Suprapubic skin (tissue), 4 donors: ENCODE results near the gene SCUBE1. TPM values are rescaled to one million over a fixed set of nuclear protein-coding genes. Genes with fewer than 3 reads are reported as not detected.

Experiments used
- DNase-seq, 2 donors: peaks; one replicate each; pipeline ENCODE4 v3.0.0-alpha.2; 2019; ENCODE audit warnings: low spot score in 2 of 2
- H3K27ac ChIP-seq: fragments of 200-600 bp; sonication (generic); one replicate; pipeline ENCODE4 v1.5.1; 2019
- H3K27me3 ChIP-seq: fragments of 200-600 bp; sonication (generic); one replicate; pipeline ENCODE4 v1.5.1; 2019
- H3K36me3 ChIP-seq: fragments of 200-600 bp; sonication (generic); one replicate; pipeline ENCODE4 v1.5.1; 2019
- H3K4me1 ChIP-seq: fragments of 200-600 bp; sonication (generic); one replicate; pipeline ENCODE4 v1.5.1; 2019
- H3K4me3 ChIP-seq: fragments of 200-600 bp; sonication (generic); one replicate; pipeline ENCODE4 v1.5.1; 2019; ENCODE audit warnings: mild to moderate bottlenecking
- H3K9me3 ChIP-seq: fragments of 200-600 bp; sonication (generic); one replicate; pipeline ENCODE4 v1.5.1; 2019
- CTCF ChIP-seq, 2 donors: fragments of 200-600 bp in 1 of 2; fragments of 450-650 bp in 1 of 2; sonication (generic) in 1 of 2; IDR thresholded peaks; one replicate each; pipeline ENCODE4 v1.5.1; 2016 to 2019; ENCODE audit warnings: antibody characterized with exemption in 2 of 2, mild to moderate bottlenecking in 1 of 2, moderate library complexity in 1 of 2
- EP300 ChIP-seq: sonication (generic); formaldehyde crosslinking; IDR thresholded peaks from one replicate; pipeline ENCODE4 v1.6.1; 2017; ENCODE audit warnings: antibody characterized with exemption
- POLR2A ChIP-seq, 2 donors: fragments of 450-650 bp; IDR thresholded peaks; one replicate each; pipeline ENCODE4 v1.6.1; 2017; ENCODE audit warnings: antibody characterized with exemption in 2 of 2, mild to moderate bottlenecking in 2 of 2, moderate library complexity in 2 of 2
- POLR2AphosphoS5 ChIP-seq, 3 donors: sonication (generic); formaldehyde crosslinking; IDR thresholded peaks; one replicate each; pipeline ENCODE4 v1.6.1; 2017; ENCODE audit warnings: antibody characterized with exemption in 3 of 3
- WGBS: methylation state at CpG from one replicate; pipeline ENCODE4 v1.1.5; 2018; 5-methylcytosine and 5-hydroxymethylcytosine counted together
- total RNA-seq, 4 donors: library from RNA; depleted of rRNA; stranded (reverse); fragments of >200 nt; gene quantifications; one replicate each; pipeline ENCODE4 v1.1.0, GENCODE V29; 2016

SCUBE1 gene
- total RNA-seq, 4 donors from 2014 or later = 0.47 to 1.1 (median 0.78) TPM

- Histone ChIP-seq H3K36me3 (no peaks in the 10 kb centered on the region), H3K4me3 (no peak overlapping the region), H3K9me3 (no peaks in the 10 kb centered on the region), H3K4me1 (no peaks in the 10 kb centered on the region), H3K27ac (no peak overlapping the region), H3K27me3 (peaks cover 3% of the 10 kb centered on the region)
- DNase-seq = no peak
- WGBS = 92% methylated on average over 11 of the region's 26 CpGs
- TF ChIP-seq EP300 (no peak), POLR2A (IDR thresholded peaks at IDR 0.05) (no peak), POLR2AphosphoS5 (IDR thresholded peaks at IDR 0.05) (no peak), CTCF (IDR thresholded peaks at IDR 0.05) (no peak)
These were observed 134.3 kb downstream of the SCUBE1 start for GRCh38 chr22:43208703-43209522.

DNA sequence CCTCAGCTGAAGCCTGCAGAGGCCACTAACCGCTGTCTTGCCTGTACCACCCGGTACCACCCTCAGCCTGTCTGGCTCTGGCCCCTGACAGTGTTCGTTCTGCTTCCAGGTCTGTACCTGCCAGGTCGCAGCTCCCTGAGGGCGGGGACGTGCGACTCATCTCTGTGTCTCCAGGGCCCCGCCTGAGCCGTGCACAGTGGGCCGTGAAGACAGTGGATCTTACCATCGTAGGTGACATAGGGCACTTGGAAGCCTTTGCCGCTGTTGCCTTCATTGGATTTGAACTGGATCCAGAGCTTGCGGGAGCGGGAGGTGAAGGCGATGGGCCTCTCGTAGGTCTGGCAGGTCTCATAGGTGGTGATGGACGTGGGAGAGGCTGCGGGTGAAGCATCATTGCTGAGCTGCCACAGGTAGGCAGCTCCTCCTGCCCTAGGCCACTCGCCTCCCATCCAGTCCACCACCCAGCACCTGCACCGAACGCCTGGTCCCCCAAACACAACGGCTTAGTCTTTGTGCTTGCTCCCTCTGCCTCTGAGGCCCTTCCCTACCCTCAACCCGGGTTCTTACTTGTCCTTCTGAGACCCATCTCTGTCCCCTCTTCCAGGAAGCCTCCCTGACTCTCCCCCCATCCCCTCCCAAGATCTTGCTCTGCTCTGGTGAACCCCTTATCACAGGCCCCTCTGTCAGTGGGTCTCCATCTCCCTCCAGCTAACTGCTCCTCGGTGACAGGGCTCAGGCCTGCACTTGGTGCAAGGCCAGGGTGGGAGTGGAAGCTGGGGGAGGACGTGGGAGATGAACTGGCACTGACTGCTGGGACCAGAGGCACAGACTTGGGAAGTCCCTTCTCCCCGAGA lies 135.1 kb downstream of the SCUBE1 start:
- no peak for TF ChIP-seq POLR2AphosphoS5 (IDR thresholded peaks at IDR 0.05)
- no peak for TF ChIP-seq CTCF (IDR thresholded peaks at IDR 0.05)
- TF ChIP-seq POLR2A (IDR thresholded peaks at IDR 0.05) = no peak
- TF ChIP-seq EP300 = no peak
- Histone ChIP-seq H3K9me3 (no peaks in the 10 kb centered on the region), H3K4me1 (no peaks in the 10 kb centered on the region), H3K36me3 (no peaks in the 10 kb centered on the region), H3K4me3 (no peak overlapping the region), H3K27ac (no peak overlapping the region), H3K27me3 (peaks cover 3% of the 10 kb centered on the region)
- no peak for DNase-seq
- WGBS = 84% methylated on average over 26 of the region's 26 CpGs

GRCh38 chr22:43207386-43207785 lies 135.8 kb downstream of the SCUBE1 start:
- Histone ChIP-seq H3K4me3 (no peak overlapping the region), H3K36me3 (no peaks in the 10 kb centered on the region), H3K4me1 (no peaks in the 10 kb centered on the region), H3K27ac (no peak overlapping the region), H3K27me3 (peaks cover 3% of the 10 kb centered on the region), H3K9me3 (no peaks in the 10 kb centered on the region)
- DNase-seq = no peak
- 95% methylated on average over 11 of the region's 13 CpGs for WGBS
- TF ChIP-seq POLR2AphosphoS5 (IDR thresholded peaks at IDR 0.05) (no peak), CTCF (IDR thresholded peaks at IDR 0.05) (no peak), POLR2A (IDR thresholded peaks at IDR 0.05) (no peak), EP300 (no peak)

DNA sequence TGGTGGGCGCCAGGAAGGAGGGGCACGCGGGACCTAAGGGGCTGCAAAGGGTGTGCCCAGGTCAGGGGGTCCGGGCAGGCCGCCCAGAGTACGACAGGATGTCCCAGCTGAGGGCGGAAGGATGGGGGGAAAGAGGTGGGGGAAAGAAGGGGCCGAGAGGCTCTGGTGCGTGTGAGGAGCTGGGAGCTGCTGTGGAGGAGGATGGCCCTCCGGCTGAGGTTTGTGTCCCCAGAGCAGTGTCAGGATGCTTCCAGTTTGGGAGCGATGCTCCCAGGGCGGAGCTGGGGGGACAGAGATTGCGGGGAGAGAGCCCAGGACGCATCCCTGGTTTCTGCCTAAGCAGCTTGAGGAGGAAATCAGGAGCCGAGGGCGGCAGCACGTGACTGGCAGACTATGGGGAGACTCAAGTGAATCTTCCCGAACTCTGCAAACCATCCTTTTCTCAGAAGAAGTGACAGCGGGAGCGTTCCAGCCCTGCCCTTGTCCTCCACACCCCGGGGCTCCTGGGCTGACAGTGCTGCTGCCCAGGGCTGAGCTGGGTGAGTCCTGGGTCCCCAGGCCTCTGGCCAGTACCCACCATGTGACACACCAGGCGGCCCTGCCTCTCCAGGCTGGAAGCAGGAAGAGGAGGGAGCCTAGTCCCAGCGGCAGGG lies 136.5 kb downstream of the SCUBE1 start:
- 65% methylated on average over 21 of the region's 23 CpGs for WGBS
- peaks cover 3% of the 10 kb centered on the region for H3K27me3 ChIP-seq
- no peak overlapping the region for H3K4me3 ChIP-seq
- TF ChIP-seq EP300 (no peak), CTCF (IDR thresholded peaks at IDR 0.05) (no peak), POLR2A (IDR thresholded peaks at IDR 0.05) (no peak), POLR2AphosphoS5 (IDR thresholded peaks at IDR 0.05) (no peak)
- H3K4me1 ChIP-seq = no peaks in the 10 kb centered on the region
- H3K9me3 ChIP-seq = no peaks in the 10 kb centered on the region
- no peak for DNase-seq
- H3K36me3 ChIP-seq = no peaks in the 10 kb centered on the region
- no peak overlapping the region for H3K27ac ChIP-seq
